CD4-positive, CD25-positive, alpha-beta regulatory T cell (primary cell): ENCODE measurements around the gene PHF10. TPM values are rescaled to one million over a fixed set of nuclear protein-coding genes. Genes with fewer than 3 reads are reported as not detected.
"Not testable (repeated sequence)": the region's sequence is repeated elsewhere in the genome, so short reads cannot be mapped to it uniquely, and the experiment has no call there.

Experiments
- ATAC-seq, 2 donors: fragments of 150-1000 bp; cut with Tn5 transposase; one replicate each; pipeline ENCODE4 v1.10.0; 2021; ENCODE audit warnings: low read depth in 2 of 2, moderate number of reproducible peaks in 2 of 2, moderate library complexity in 1 of 2
- DNase-seq, 3 donors: peaks; one replicate each; pipeline versions ENCODE4 v3.0.0 to v3.0.0-alpha.2; 2012 to 2022; ENCODE audit warnings: mixed read lengths in 1 of 3
- H3K27ac ChIP-seq: one replicate; pipeline ENCODE4 v1.7.0; 2013; ENCODE audit warnings: mild to moderate bottlenecking, low read length; ENCODE audit not compliant: insufficient read depth, poor library complexity, severe bottlenecking
- H3K27me3 ChIP-seq: one replicate; pipeline ENCODE4 v1.7.0; 2013; ENCODE audit warnings: low read length; ENCODE audit not compliant: control insufficient read depth, insufficient read depth
- H3K36me3 ChIP-seq: one replicate; pipeline ENCODE4 v1.7.0; 2013; ENCODE audit warnings: mild to moderate bottlenecking, low read length, moderate library complexity; ENCODE audit not compliant: control insufficient read depth, insufficient read depth
- H3K4me1 ChIP-seq: 2 replicates; pipeline ENCODE4 v1.7.0; 2013; ENCODE audit warnings: mild to moderate bottlenecking, low read length; ENCODE audit not compliant: insufficient read depth, control insufficient read depth, poor library complexity, severe bottlenecking
- H3K4me3 ChIP-seq: one replicate; pipeline ENCODE4 v1.7.0; 2013; ENCODE audit warnings: low read depth, mild to moderate bottlenecking, low read length, moderate library complexity
- H3K9me3 ChIP-seq, 2 experiments: 1 replicate in 1 of 2; 2 replicates in 1 of 2; pipeline ENCODE4 v1.7.0; 2013; ENCODE audit warnings: low read length in 2 of 2, mild to moderate bottlenecking in 1 of 2, moderate library complexity in 1 of 2; ENCODE audit not compliant: control insufficient read depth in 2 of 2
- H3K27ac Mint-ChIP-seq, 3 donors: one replicate each; pipeline ENCODE4 v1.8.0; 2020 to 2022; ENCODE audit warnings: mild to moderate bottlenecking in 3 of 3, mixed read lengths in 3 of 3, moderate library complexity in 2 of 3
- H3K27me3 Mint-ChIP-seq: one replicate; pipeline ENCODE4 v1.8.0; 2022; ENCODE audit warnings: mild to moderate bottlenecking, mixed read lengths
- H3K36me3 Mint-ChIP-seq: one replicate; pipeline ENCODE4 v1.8.0; 2020; ENCODE audit warnings: mixed read lengths
- H3K4me1 Mint-ChIP-seq, 4 donors: one replicate each; pipeline ENCODE4 v1.8.0; 2020 to 2022; ENCODE audit warnings: mixed read lengths in 4 of 4, mild to moderate bottlenecking in 1 of 4
- H3K4me3 Mint-ChIP-seq, 4 donors: one replicate each; pipeline ENCODE4 v1.8.0; 2020 to 2022; ENCODE audit warnings: mild to moderate bottlenecking in 4 of 4, mixed read lengths in 4 of 4, moderate library complexity in 3 of 4
- H3K9me3 Mint-ChIP-seq, 7 donors: one replicate each; pipeline ENCODE4 v1.8.0; 2020 to 2022; ENCODE audit warnings: mixed read lengths in 7 of 7, mild to moderate bottlenecking in 3 of 7, moderate library complexity in 2 of 7
- polyA plus RNA-seq, 4 donors: library from polyadenylated mRNA; unstranded; fragments of 300-500 nt; fragmentation: Illumina TruSeq; gene quantifications; one replicate each; pipeline ENCODE4 v1.2.3, GENCODE V29; 2021
- total RNA-seq: library from RNA; stranded (reverse); gene quantifications from one replicate; pipeline ENCODE4 v1.2.3, GENCODE V29; 2022

Gene PHF10
- 69.6 TPM for total RNA-seq
- 10 to 100 TPM; 18.6 to 25.9 (median 20.2) TPM for polyA plus RNA-seq

GRCh38 chr6:169724494-169725124 is at the start of gene PHF10:
PHF10 (minus strand) TSS chr6:169724500; CDS start chr6:169723931, 569 bp downstream.
- Histone ChIP-seq H3K4me3 (peak within 1 kb of the TSS; percentile 98), H3K9me3 (no peaks in the 10 kb centered on the region), H3K36me3 (peaks cover 4% of the 10 kb centered on the region), H3K4me1 (peaks cover 35% of the 10 kb centered on the region), H3K27ac (peak within 1 kb of the TSS; percentile 85), H3K27me3 (no peaks in the 10 kb centered on the region)
- H3K4me1 Mint-ChIP-seq = peaks cover 19 to 51% (median 37%) of the 10 kb centered on the region in 4 donors
- ATAC-seq = peak; percentile 50
- H3K27ac Mint-ChIP-seq = peak within 1 kb of the TSS; percentile 93 to 99 (median 96)
- no peaks in the 10 kb centered on the region for H3K9me3 Mint-ChIP-seq
- peak within 1 kb of the TSS; percentile 92 to 96 (median 94) for H3K4me3 Mint-ChIP-seq
- peaks cover 4% of the 10 kb centered on the region for H3K27me3 Mint-ChIP-seq
- peak; percentile 61 to 66 (median 61) for DNase-seq
- H3K36me3 Mint-ChIP-seq = peaks cover 5% of the 10 kb centered on the region

- H3K27ac Mint-ChIP-seq = peak overlapping the region in 1 of 3 donors; percentile 22
- H3K36me3 Mint-ChIP-seq = peaks cover 38% of the 10 kb centered on the region
Measured at GRCh38 chr6:169766921-169767736, 42.8 kb upstream of the PHF10 start.

GRCh38 chr6:169766232-169766631 is 41.9 kb upstream of the PHF10 start:
- Mint-ChIP-seq H3K9me3 (no peaks in the 10 kb centered on the region), H3K27ac (no peak overlapping the region), H3K36me3 (peaks cover 35% of the 10 kb centered on the region), H3K4me3 (no peak overlapping the region), H3K4me1 (peaks cover 0 to 3% (median 0%) of the 10 kb centered on the region in 4 donors), H3K27me3 (no peaks in the 10 kb centered on the region)
- no peaks in the 10 kb centered on the region for H3K9me3 ChIP-seq
- H3K36me3 ChIP-seq = peaks cover 70% of the 10 kb centered on the region
- DNase-seq (no peak), ATAC-seq (no peak)
- no peaks in the 10 kb centered on the region for H3K4me1 ChIP-seq
- H3K27ac ChIP-seq = no peak overlapping the region
- no peak overlapping the region for H3K4me3 ChIP-seq
- H3K27me3 ChIP-seq = no peaks in the 10 kb centered on the region

More at GRCh38 chr6:169766921-169767736, 42.8 kb upstream of the PHF10 start:
- peaks cover 70% of the 10 kb centered on the region for H3K36me3 ChIP-seq
- H3K27me3 ChIP-seq = no peaks in the 10 kb centered on the region
- H3K4me1 Mint-ChIP-seq = peaks cover 0 to 3% (median 0%) of the 10 kb centered on the region in 4 donors
- H3K27me3 Mint-ChIP-seq = no peaks in the 10 kb centered on the region
- H3K4me3 ChIP-seq = no peak overlapping the region
- no peak overlapping the region for H3K4me3 Mint-ChIP-seq
- no peaks in the 10 kb centered on the region for H3K4me1 ChIP-seq
- DNase-seq (no peak), ATAC-seq (no peak)
- H3K27ac ChIP-seq = no peak overlapping the region
- H3K9me3 Mint-ChIP-seq = no peaks in the 10 kb centered on the region
- H3K9me3 ChIP-seq = no peaks in the 10 kb centered on the region

- not testable (repeated sequence) for H3K4me1 Mint-ChIP-seq, H3K27me3 ChIP-seq, H3K4me3 Mint-ChIP-seq, H3K9me3 ChIP-seq, H3K27ac Mint-ChIP-seq, H3K27ac ChIP-seq, DNase-seq, H3K27me3 Mint-ChIP-seq, H3K9me3 Mint-ChIP-seq, H3K4me3 ChIP-seq, H3K4me1 ChIP-seq, ATAC-seq
- peaks cover 74% of the 10 kb centered on the region for H3K36me3 ChIP-seq
- H3K36me3 Mint-ChIP-seq = peaks cover 36% of the 10 kb centered on the region
Measured at GRCh38 chr6:169765789-169766188, 41.5 kb upstream of the PHF10 start.

- no peak overlapping the region for H3K4me3 ChIP-seq
- no peak for DNase-seq
- H3K27ac ChIP-seq = no peak overlapping the region
- no peaks in the 10 kb centered on the region for H3K9me3 Mint-ChIP-seq
- H3K36me3 ChIP-seq = peaks cover 81% of the 10 kb centered on the region
- H3K4me3 Mint-ChIP-seq = no peak overlapping the region
- no peaks in the 10 kb centered on the region for H3K4me1 ChIP-seq
- H3K27ac Mint-ChIP-seq = no peak overlapping the region
- peaks cover 49% of the 10 kb centered on the region for H3K36me3 Mint-ChIP-seq
- H3K27me3 ChIP-seq = no peaks in the 10 kb centered on the region
- H3K9me3 ChIP-seq = no peaks in the 10 kb centered on the region
- no peak for ATAC-seq
- peaks cover 0 to 3% (median 0%) of the 10 kb centered on the region in 4 donors for H3K4me1 Mint-ChIP-seq
- H3K27me3 Mint-ChIP-seq = no peaks in the 10 kb centered on the region
Measured at GRCh38 chr6:169763881-169764280, 39.6 kb upstream of the PHF10 start.

GRCh38 chr6:169763308-169763707 is 39.0 kb upstream of the PHF10 start:
- Mint-ChIP-seq H3K9me3 (no peaks in the 10 kb centered on the region), H3K4me3 (no peak overlapping the region), H3K36me3 (peaks cover 54% of the 10 kb centered on the region), H3K27me3 (no peaks in the 10 kb centered on the region), H3K27ac (no peak overlapping the region), H3K4me1 (peaks cover 0 to 3% (median 0%) of the 10 kb centered on the region in 4 donors)
- ATAC-seq (no peak), DNase-seq (no peak)
- Histone ChIP-seq H3K27me3 (no peaks in the 10 kb centered on the region), H3K4me3 (no peak overlapping the region), H3K36me3 (peaks cover 78% of the 10 kb centered on the region), H3K9me3 (no peaks in the 10 kb centered on the region), H3K27ac (no peak overlapping the region), H3K4me1 (no peaks in the 10 kb centered on the region)

GRCh38 chr6:169755162-169755561 is 30.9 kb upstream of the PHF10 start:
- Mint-ChIP-seq H3K9me3 (no peaks in the 10 kb centered on the region), H3K27ac (no peak overlapping the region), H3K27me3 (no peaks in the 10 kb centered on the region), H3K36me3 (peaks cover 38% of the 10 kb centered on the region), H3K4me3 (peak overlapping the region in 1 of 4 donors; percentile 54), H3K4me1 (peaks cover 9 to 32% (median 22%) of the 10 kb centered on the region in 4 donors)
- no peaks in the 10 kb centered on the region for H3K27me3 ChIP-seq
- no peak overlapping the region for H3K4me3 ChIP-seq
- DNase-seq (no peak), ATAC-seq (no peak)
- no peaks in the 10 kb centered on the region for H3K9me3 ChIP-seq
- H3K4me1 ChIP-seq = peaks cover 19% of the 10 kb centered on the region
- H3K27ac ChIP-seq = no peak overlapping the region
- H3K36me3 ChIP-seq = peaks cover 28% of the 10 kb centered on the region
